DOHH2 (cell line): ENCODE results near the gene RAB43.

Experiments used
- EZH2phosphoT487 ChIP-seq: fragments of 200-600 bp; sonication (generic); IDR thresholded peaks from 2 replicates; pipeline ENCODE4 v1.6.1; 2017; ENCODE audit warnings: borderline replicate concordance, mild to moderate bottlenecking, antibody characterized with exemption, low read length, moderate library complexity, mixed read lengths
- TF ChIP-seq, protein P1 (sequence below): fragments of 200-600 bp; sonication (generic); IDR thresholded peaks from one replicate; pipeline ENCODE4 v1.5.1; 2014; ENCODE audit warnings: antibody characterized with exemption, mild to moderate bottlenecking, low read depth, low read length; ENCODE audit not compliant: poor library complexity, severe bottlenecking

DNA sequence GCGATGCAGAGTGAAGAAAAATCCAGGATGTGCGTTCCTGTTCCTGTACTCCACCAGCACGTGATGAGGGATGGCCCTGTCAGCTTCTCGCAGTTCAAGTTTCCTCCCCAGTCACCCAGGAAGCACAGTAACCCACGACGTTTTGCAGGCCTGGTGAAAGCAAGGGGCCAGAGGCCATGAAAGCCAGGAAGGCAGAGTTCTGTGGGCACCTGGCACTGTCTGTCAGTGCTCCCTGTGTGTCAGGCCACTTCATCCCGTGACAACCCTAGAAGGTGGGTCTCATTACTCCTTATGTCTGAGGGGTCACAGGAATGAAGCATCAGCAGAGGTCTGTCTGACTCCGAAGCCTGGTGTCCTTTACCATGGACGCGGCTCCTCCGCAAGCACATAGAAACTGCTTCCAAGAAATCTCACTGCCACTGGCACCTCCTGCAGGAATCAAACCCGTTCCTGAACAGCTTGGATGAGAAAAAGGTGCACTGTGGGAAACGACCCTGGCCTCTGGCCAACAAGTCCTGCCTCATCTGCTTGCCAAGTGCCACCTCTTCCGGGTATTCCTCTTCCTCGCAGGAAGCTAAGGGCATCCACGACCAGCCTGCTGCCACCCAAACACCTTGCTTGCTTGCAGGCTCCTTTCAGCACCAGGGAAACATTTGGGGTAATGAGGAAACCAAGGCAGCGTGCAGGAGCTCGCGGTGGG, 14.6 kb downstream of the RAB43 start:
- TF ChIP-seq EZH2phosphoT487: no peak
- TF ChIP-seq, protein P1, sequence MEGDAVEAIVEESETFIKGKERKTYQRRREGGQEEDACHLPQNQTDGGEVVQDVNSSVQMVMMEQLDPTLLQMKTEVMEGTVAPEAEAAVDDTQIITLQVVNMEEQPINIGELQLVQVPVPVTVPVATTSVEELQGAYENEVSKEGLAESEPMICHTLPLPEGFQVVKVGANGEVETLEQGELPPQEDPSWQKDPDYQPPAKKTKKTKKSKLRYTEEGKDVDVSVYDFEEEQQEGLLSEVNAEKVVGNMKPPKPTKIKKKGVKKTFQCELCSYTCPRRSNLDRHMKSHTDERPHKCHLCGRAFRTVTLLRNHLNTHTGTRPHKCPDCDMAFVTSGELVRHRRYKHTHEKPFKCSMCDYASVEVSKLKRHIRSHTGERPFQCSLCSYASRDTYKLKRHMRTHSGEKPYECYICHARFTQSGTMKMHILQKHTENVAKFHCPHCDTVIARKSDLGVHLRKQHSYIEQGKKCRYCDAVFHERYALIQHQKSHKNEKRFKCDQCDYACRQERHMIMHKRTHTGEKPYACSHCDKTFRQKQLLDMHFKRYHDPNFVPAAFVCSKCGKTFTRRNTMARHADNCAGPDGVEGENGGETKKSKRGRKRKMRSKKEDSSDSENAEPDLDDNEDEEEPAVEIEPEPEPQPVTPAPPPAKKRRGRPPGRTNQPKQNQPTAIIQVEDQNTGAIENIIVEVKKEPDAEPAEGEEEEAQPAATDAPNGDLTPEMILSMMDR: no peak
